K562 (cell line): Measurements from ENCODE around the gene AGPAT3. TPM values are rescaled to one million over a fixed set of nuclear protein-coding genes. Genes with fewer than 3 reads are reported as not detected.

Experiments
- BHLHE40 ChIP-seq: IDR thresholded peaks from 2 replicates; pipeline ENCODE4 v1.6.1; 2011; ENCODE audit warnings: low read length, improper control_type of control experiment
- FOXP1 ChIP-seq: sonication (generic); formaldehyde crosslinking; IDR thresholded peaks from 2 replicates; pipeline ENCODE4 v1.8.0; 2022; ENCODE audit warnings: mild to moderate bottlenecking, missing genetic modification reagents
- HDAC6 ChIP-seq: IDR thresholded peaks from 2 replicates; pipeline ENCODE4 v1.6.1; 2012; ENCODE audit warnings: low read depth, mild to moderate bottlenecking, control low read depth, inconsistent platforms, low read length, moderate library complexity
- HDGF ChIP-seq: fragments of 450-650 bp; IDR thresholded peaks from 2 replicates; pipeline ENCODE4 v1.6.1; 2016
- KDM1A ChIP-seq, 2 experiments: fragments of 450-650 bp; IDR thresholded peaks; 2 replicates each; pipeline ENCODE4 v1.6.1; 2016; ENCODE audit warnings: mild to moderate bottlenecking in 2 of 2
- KLF13 ChIP-seq: fragments of 450-650 bp; IDR thresholded peaks from 2 replicates; pipeline ENCODE4 v1.6.1; 2016; ENCODE audit warnings: missing genetic modification characterization, low read depth, mild to moderate bottlenecking, missing compliant biosample characterization, moderate library complexity, borderline replicate concordance
- MAX ChIP-seq: sonication (generic); formaldehyde crosslinking; IDR thresholded peaks from 2 replicates; pipeline ENCODE4 v1.9.0; 2022; ENCODE audit warnings: mild to moderate bottlenecking, missing genetic modification reagents
- MXD1 ChIP-seq: fragments of 250-450 bp; sonication (Bioruptor Pico); IDR thresholded peaks from 2 replicates; pipeline ENCODE4 v1.8.0; 2021; ENCODE audit warnings: borderline replicate concordance, mild to moderate bottlenecking, moderate library complexity; ENCODE audit not compliant: poor library complexity, severe bottlenecking
- NELFE ChIP-seq: IDR thresholded peaks from 2 replicates; pipeline ENCODE4 v1.6.1; 2011; ENCODE audit warnings: mild to moderate bottlenecking; ENCODE audit not compliant: insufficient read depth, insufficient read length
- PML ChIP-seq: IDR thresholded peaks from 2 replicates; pipeline ENCODE4 v1.6.1; 2012; ENCODE audit warnings: low read length, inconsistent platforms
- POLR2G ChIP-seq: fragments of 200-400 bp; formaldehyde crosslinking; IDR thresholded peaks from 2 replicates; pipeline ENCODE4 v1.6.1; 2017; ENCODE audit warnings: low read depth, mild to moderate bottlenecking, antibody characterized with exemption, low read length, moderate library complexity
- REST ChIP-seq, 2 experiments: fragments of 450-650 bp; formaldehyde crosslinking in 1 of 2; IDR thresholded peaks; 2 replicates each; pipeline versions ENCODE4 v1.4.0 to v1.6.1; 2014 to 2020; ENCODE audit warnings: mild to moderate bottlenecking in 2 of 2, borderline replicate concordance in 1 of 2, low read depth in 1 of 2
- SAP30 ChIP-seq: fragments of 200-600 bp; sonication (generic); IDR thresholded peaks from 2 replicates; pipeline ENCODE4 v1.6.1; 2012; ENCODE audit warnings: borderline replicate concordance, low read depth, mild to moderate bottlenecking, moderate library complexity, low read length, control low read depth, inconsistent platforms; ENCODE audit not compliant: insufficient read depth, poor library complexity, severe bottlenecking
- TCF15 ChIP-seq: fragments of 250-450 bp; sonication (Bioruptor Pico); IDR thresholded peaks from 2 replicates; pipeline ENCODE4 v1.8.0; 2022; ENCODE audit warnings: moderate library complexity, mild to moderate bottlenecking, inconsistent platforms
- XRCC4 ChIP-seq: IDR thresholded peaks from one replicate; pipeline ENCODE4 v1.6.1; 2011; ENCODE audit not compliant: insufficient read depth, insufficient read length; ENCODE audit errors: extremely low read depth
- ZBTB8A ChIP-seq: fragments of 450-650 bp; IDR thresholded peaks from 2 replicates; pipeline ENCODE4 v1.6.1; 2018; ENCODE audit warnings: mild to moderate bottlenecking, moderate library complexity; ENCODE audit not compliant: partially characterized antibody
- ZNF644 ChIP-seq: fragments of 200-800 bp; sonication (Bioruptor generic); IDR thresholded peaks from 2 replicates; pipeline ENCODE4 v1.6.1; 2016; ENCODE audit warnings: low read depth, missing genetic modification characterization, missing compliant biosample characterization
- ZNF696 ChIP-seq: fragments of 250-450 bp; sonication (Bioruptor Pico); conservative IDR thresholded peaks from 2 replicates; pipeline ENCODE4 v1.4.0; 2020; ENCODE audit warnings: mild to moderate bottlenecking, moderate library complexity
- ZNF717 ChIP-seq: fragments of 250-450 bp; sonication (Bioruptor Pico); IDR thresholded peaks from 2 replicates; pipeline ENCODE4 v1.5.0; 2021
- polyA plus RNA-seq, 8 experiments: library from polyadenylated mRNA; depleted of rRNA in 4 of 8; stranded (reverse) in 5 of 8; unstranded in 3 of 8; fragments of >200 nt; fragmentation: Nextera tagmentation in 2 of 8; fragmentation: Illumina TruSeq in 1 of 8; extraction: Ambion mirVana in 2 of 8; extraction: Trizol in 1 of 8; gene quantifications; 2 replicates each; pipeline versions ENCODE4 v1.2.1 to v1.2.3, GENCODE V29; 2011 to 2014; ENCODE audit warnings: inconsistent platforms in 1 of 8, missing spikeins in 1 of 8
- total RNA-seq, 7 experiments: library from RNA; depleted of rRNA in 6 of 7; stranded (reverse); fragments of >200 nt in 6 of 7; fragmentation: Illumina TruSeq in 2 of 7; extraction: Trizol in 2 of 7; gene quantifications; 2 replicates each; pipeline versions ENCODE4 v1.2.1 to v1.2.3, GENCODE V29; 2011 to 2021; ENCODE audit warnings: low replicate concordance in 1 of 7

Gene AGPAT3
- total and polyA plus RNA-seq, 9 of the 15 experiments (the other 6 are each of a cell fraction or from before 2014, with no cell fraction given), result 1.5 to 88.4 (median 35.7) TPM

- TF ChIP-seq SAP30 (no peak), PML (no peak), FOXP1 (no peak), NELFE (no peak), MXD1 (CRISPR knock-in tag) (no peak), HDGF (no peak; the same call in 1 of the 2 replicates), ZNF696 (CRISPR knock-in tag) (no peak), ZNF717 (no peak), HDAC6 (no peak), ZNF644 (tag) (no peak), ZBTB8A (no peak), BHLHE40 (peak; percentile 84), TCF15 (no peak), REST (IDR thresholded peaks at IDR 0.05; ENCODE audit: borderline replicate concordance) (peak; percentile 92), REST (CRISPR knock-in tag; IDR thresholded peaks at IDR 0.05; ENCODE audit: low read depth) (no peak), POLR2G (peak; percentile 62), KDM1A (IDR thresholded peaks at IDR 0.05) (peak in 1 of 2 experiments; percentile 22; a peak in 1 of 4 replicates), MAX (CRISPR knock-in tag) (peak; percentile 62), KLF13 (tag) (no peak; the same call in 1 of the 2 replicates), XRCC4 (no peak)
Observed at GRCh38 chr21:43938751-43939442, 73.9 kb downstream of the AGPAT3 start (continued).
